SK-N-SH (cell line): Measurements from ENCODE around the gene INTS14.

Experiments
- EZH2phosphoT487 ChIP-seq: fragments of 200-600 bp; sonication (generic); IDR thresholded peaks from 2 replicates; pipeline ENCODE4 v1.6.1; 2017; ENCODE audit warnings: low read depth, mixed run types, mild to moderate bottlenecking, antibody characterized with exemption, moderate library complexity, borderline replicate concordance
- GABPA ChIP-seq: IDR thresholded peaks from 2 replicates; pipeline ENCODE4 v1.4.0; 2012; ENCODE audit warnings: low read depth, mild to moderate bottlenecking
- MXI1 ChIP-seq: IDR thresholded peaks from 2 replicates; pipeline ENCODE4 v1.6.1; 2012; ENCODE audit warnings: mild to moderate bottlenecking, low read depth, low read length, improper control_type of control experiment
- POLR2AphosphoS5 ChIP-seq: IDR thresholded peaks from 2 replicates; pipeline ENCODE4 v1.6.1; 2012; ENCODE audit warnings: low read depth, low read length
- RAD21 ChIP-seq: IDR thresholded peaks from 2 replicates; pipeline ENCODE4 v1.6.1; 2012; ENCODE audit warnings: mild to moderate bottlenecking, low read length
- RXRA ChIP-seq: IDR thresholded peaks from 2 replicates; pipeline ENCODE4 v1.4.0; 2012; ENCODE audit warnings: low read depth, mild to moderate bottlenecking, borderline replicate concordance
- TAF1 ChIP-seq: IDR thresholded peaks from 2 replicates; pipeline ENCODE4 v1.6.1; 2012; ENCODE audit warnings: low read depth, mild to moderate bottlenecking, low read length, moderate library complexity, borderline replicate concordance
- TF ChIP-seq, protein P1 (sequence below): IDR thresholded peaks from 2 replicates; pipeline ENCODE4 v1.6.1; 2012; ENCODE audit warnings: mild to moderate bottlenecking, low read depth, low read length, moderate library complexity
- TF ChIP-seq, protein P2 (sequence below): fragments of 200-600 bp; sonication (generic); IDR thresholded peaks from 2 replicates; pipeline ENCODE4 v1.6.1; 2017; ENCODE audit warnings: antibody characterized with exemption, mild to moderate bottlenecking, moderate library complexity
- TF ChIP-seq, protein P3 (sequence below): IDR thresholded peaks from 2 replicates; pipeline ENCODE4 v1.4.0; 2012; ENCODE audit warnings: low read depth
- TF ChIP-seq, protein P4 (sequence below): IDR thresholded peaks from 2 replicates; pipeline ENCODE4 v1.4.0; 2012; ENCODE audit warnings: low read depth, borderline replicate concordance

DNA sequence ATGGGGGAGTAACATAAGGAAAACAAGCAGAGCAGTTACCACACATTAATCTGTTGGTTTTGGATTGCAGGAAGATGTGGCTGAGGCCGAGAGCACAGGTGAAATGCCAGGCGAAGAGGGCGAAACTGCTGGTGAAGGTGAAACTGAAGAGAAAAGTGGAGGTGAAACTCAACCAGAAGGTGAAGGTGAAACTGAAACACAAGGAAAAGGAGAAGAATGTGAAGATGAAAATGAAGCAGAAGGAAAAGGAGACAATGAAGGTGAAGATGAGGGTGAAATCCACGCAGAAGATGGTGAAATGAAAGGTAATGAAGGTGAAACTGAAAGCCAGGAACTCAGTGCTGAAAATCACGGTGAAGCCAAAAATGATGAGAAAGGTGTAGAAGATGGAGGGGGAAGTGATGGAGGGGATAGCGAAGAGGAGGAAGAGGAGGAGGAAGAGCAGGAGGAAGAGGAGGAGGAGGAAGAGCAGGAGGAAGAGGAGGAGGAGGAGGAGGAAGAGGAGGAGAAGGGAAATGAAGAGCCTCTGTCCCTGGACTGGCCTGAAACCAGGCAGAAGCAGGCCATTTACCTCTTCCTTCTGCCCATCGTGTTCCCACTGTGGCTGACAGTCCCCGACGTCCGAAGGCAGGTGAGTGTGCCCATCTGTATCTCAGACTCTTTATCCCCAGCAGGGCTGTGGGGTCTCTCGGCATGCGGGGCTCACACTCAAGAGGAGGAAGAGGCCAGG lies 39.5 kb upstream of the INTS14 start:
- TF ChIP-seq MXI1 (no peak), RXRA (no peak), POLR2AphosphoS5 (no peak), GABPA (no peak), TAF1 (no peak), EZH2phosphoT487 (no peak), RAD21 (no peak)
- TF ChIP-seq, protein P1, sequence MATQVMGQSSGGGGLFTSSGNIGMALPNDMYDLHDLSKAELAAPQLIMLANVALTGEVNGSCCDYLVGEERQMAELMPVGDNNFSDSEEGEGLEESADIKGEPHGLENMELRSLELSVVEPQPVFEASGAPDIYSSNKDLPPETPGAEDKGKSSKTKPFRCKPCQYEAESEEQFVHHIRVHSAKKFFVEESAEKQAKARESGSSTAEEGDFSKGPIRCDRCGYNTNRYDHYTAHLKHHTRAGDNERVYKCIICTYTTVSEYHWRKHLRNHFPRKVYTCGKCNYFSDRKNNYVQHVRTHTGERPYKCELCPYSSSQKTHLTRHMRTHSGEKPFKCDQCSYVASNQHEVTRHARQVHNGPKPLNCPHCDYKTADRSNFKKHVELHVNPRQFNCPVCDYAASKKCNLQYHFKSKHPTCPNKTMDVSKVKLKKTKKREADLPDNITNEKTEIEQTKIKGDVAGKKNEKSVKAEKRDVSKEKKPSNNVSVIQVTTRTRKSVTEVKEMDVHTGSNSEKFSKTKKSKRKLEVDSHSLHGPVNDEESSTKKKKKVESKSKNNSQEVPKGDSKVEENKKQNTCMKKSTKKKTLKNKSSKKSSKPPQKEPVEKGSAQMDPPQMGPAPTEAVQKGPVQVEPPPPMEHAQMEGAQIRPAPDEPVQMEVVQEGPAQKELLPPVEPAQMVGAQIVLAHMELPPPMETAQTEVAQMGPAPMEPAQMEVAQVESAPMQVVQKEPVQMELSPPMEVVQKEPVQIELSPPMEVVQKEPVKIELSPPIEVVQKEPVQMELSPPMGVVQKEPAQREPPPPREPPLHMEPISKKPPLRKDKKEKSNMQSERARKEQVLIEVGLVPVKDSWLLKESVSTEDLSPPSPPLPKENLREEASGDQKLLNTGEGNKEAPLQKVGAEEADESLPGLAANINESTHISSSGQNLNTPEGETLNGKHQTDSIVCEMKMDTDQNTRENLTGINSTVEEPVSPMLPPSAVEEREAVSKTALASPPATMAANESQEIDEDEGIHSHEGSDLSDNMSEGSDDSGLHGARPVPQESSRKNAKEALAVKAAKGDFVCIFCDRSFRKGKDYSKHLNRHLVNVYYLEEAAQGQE: no peak
- TF ChIP-seq, protein P2, sequence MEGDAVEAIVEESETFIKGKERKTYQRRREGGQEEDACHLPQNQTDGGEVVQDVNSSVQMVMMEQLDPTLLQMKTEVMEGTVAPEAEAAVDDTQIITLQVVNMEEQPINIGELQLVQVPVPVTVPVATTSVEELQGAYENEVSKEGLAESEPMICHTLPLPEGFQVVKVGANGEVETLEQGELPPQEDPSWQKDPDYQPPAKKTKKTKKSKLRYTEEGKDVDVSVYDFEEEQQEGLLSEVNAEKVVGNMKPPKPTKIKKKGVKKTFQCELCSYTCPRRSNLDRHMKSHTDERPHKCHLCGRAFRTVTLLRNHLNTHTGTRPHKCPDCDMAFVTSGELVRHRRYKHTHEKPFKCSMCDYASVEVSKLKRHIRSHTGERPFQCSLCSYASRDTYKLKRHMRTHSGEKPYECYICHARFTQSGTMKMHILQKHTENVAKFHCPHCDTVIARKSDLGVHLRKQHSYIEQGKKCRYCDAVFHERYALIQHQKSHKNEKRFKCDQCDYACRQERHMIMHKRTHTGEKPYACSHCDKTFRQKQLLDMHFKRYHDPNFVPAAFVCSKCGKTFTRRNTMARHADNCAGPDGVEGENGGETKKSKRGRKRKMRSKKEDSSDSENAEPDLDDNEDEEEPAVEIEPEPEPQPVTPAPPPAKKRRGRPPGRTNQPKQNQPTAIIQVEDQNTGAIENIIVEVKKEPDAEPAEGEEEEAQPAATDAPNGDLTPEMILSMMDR: no peak
- TF ChIP-seq, protein P3, sequence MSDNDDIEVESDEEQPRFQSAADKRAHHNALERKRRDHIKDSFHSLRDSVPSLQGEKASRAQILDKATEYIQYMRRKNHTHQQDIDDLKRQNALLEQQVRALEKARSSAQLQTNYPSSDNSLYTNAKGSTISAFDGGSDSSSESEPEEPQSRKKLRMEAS: no peak
- TF ChIP-seq, protein P4, sequence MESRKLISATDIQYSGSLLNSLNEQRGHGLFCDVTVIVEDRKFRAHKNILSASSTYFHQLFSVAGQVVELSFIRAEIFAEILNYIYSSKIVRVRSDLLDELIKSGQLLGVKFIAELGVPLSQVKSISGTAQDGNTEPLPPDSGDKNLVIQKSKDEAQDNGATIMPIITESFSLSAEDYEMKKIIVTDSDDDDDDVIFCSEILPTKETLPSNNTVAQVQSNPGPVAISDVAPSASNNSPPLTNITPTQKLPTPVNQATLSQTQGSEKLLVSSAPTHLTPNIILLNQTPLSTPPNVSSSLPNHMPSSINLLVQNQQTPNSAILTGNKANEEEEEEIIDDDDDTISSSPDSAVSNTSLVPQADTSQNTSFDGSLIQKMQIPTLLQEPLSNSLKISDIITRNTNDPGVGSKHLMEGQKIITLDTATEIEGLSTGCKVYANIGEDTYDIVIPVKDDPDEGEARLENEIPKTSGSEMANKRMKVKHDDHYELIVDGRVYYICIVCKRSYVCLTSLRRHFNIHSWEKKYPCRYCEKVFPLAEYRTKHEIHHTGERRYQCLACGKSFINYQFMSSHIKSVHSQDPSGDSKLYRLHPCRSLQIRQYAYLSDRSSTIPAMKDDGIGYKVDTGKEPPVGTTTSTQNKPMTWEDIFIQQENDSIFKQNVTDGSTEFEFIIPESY: no peak
